ENCODE data around the gene JAZF1. TPM values are rescaled to one million over a fixed set of nuclear protein-coding genes. Genes with fewer than 3 reads are reported as not detected.

The JAZF1 gene
- total RNA-seq, 1 experiment from 2014 or later: 3.4 TPM

DNA sequence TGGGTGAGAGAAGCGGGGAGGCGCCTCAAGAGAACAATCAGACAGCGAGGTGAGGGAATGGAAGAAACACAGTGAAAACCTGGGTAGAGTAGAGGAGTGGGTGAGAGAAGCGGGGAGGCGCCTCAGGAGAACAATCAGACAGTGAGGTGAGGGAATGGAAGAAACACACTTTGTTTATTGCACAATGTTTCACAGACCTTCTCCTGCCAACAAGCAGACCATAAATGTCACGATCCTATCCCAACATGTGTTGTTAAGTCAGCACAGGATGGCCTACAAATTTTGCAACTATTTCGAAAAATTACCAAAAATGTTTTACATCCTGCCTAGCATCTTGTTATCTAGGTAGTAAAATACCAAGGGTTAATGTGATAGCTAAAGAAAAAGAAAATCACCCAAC is 115.3 kb downstream of the JAZF1 start (continued):
- TF ChIP-seq, protein P1, sequence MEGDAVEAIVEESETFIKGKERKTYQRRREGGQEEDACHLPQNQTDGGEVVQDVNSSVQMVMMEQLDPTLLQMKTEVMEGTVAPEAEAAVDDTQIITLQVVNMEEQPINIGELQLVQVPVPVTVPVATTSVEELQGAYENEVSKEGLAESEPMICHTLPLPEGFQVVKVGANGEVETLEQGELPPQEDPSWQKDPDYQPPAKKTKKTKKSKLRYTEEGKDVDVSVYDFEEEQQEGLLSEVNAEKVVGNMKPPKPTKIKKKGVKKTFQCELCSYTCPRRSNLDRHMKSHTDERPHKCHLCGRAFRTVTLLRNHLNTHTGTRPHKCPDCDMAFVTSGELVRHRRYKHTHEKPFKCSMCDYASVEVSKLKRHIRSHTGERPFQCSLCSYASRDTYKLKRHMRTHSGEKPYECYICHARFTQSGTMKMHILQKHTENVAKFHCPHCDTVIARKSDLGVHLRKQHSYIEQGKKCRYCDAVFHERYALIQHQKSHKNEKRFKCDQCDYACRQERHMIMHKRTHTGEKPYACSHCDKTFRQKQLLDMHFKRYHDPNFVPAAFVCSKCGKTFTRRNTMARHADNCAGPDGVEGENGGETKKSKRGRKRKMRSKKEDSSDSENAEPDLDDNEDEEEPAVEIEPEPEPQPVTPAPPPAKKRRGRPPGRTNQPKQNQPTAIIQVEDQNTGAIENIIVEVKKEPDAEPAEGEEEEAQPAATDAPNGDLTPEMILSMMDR (IDR thresholded peaks at IDR 0.05 in 2 of 3, conservative IDR thresholded peaks at IDR 0.05 in 1 of 3; ENCODE audit: borderline replicate concordance in 1 of 3, insufficient read depth in 1 of 3, low read depth in 2 of 3, low read length in 2 of 3): no peak
- TF ChIP-seq POLR2AphosphoS5 (IDR thresholded peaks at IDR 0.05; ENCODE audit: low read depth, low read length) (no peak), JUND (IDR thresholded peaks at IDR 0.05) (no peak), YY1 (IDR thresholded peaks at IDR 0.05; ENCODE audit: extremely low read depth, insufficient replicate concordance, low read depth, low read length) (no peak)

DNA sequence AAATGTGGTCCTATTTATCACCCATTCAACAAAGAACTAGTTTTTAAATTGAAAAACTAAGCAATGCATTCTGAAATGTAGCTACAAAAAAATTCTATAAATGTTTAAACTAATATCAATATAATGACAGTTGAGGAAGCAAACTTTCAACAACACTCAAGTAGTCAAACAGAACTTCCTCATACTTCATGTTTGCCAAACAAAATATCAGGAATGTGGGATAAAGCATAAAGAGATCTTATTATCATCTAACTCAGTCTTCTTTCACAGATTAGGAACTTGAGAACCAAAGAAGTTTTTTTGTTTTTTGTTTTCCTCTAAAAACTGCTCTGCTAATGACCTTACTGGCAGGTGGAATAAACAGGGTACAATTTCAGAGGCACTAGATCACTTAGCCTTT is 116.2 kb downstream of the JAZF1 start:
- no TSS peak for BruUV-seq (replicated peaks)
- CTCF ChIA-PET: no interaction called here
- H3K4me1 ChIP-seq (ENCODE audit: control insufficient read depth in 1 of 2, insufficient read depth in 2 of 2, low read length in 2 of 2): peaks cover 0 to 7% of the 10 kb centered on the region in 2 experiments; a peak in 2 of 4 replicates

More for the DNA sequence above, 116.2 kb downstream of the JAZF1 start:
- no peak for ATAC-seq
- no peak overlapping the region for H3K9ac ChIP-seq (ENCODE audit: low read length)
- H3K9me3 ChIP-seq (ENCODE audit: control insufficient read depth in 1 of 2, insufficient read depth in 1 of 2, low read depth in 1 of 2, low read length in 2 of 2): no peaks in the 10 kb centered on the region
- TF ChIP-seq ELF1 (IDR thresholded peaks at IDR 0.05; ENCODE audit: borderline replicate concordance, low read depth): no peak
- TF ChIP-seq POLR2AphosphoS5 (IDR thresholded peaks at IDR 0.05; ENCODE audit: low read depth, low read length): no peak
- TF ChIP-seq, protein P2, sequence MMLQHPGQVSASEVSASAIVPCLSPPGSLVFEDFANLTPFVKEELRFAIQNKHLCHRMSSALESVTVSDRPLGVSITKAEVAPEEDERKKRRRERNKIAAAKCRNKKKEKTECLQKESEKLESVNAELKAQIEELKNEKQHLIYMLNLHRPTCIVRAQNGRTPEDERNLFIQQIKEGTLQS (IDR thresholded peaks at IDR 0.05): no peak
- no peak for TF ChIP-seq EZH2 (IDR thresholded peaks at IDR 0.05)
- TF ChIP-seq, protein P1 (IDR thresholded peaks at IDR 0.05 in 2 of 3, conservative IDR thresholded peaks at IDR 0.05 in 1 of 3; ENCODE audit: borderline replicate concordance in 1 of 3, insufficient read depth in 1 of 3, low read depth in 2 of 3, low read length in 2 of 3): no peak
- TF ChIP-seq, protein P3, sequence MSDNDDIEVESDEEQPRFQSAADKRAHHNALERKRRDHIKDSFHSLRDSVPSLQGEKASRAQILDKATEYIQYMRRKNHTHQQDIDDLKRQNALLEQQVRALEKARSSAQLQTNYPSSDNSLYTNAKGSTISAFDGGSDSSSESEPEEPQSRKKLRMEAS (IDR thresholded peaks at IDR 0.05): no peak
- TF ChIP-seq, protein P4, sequence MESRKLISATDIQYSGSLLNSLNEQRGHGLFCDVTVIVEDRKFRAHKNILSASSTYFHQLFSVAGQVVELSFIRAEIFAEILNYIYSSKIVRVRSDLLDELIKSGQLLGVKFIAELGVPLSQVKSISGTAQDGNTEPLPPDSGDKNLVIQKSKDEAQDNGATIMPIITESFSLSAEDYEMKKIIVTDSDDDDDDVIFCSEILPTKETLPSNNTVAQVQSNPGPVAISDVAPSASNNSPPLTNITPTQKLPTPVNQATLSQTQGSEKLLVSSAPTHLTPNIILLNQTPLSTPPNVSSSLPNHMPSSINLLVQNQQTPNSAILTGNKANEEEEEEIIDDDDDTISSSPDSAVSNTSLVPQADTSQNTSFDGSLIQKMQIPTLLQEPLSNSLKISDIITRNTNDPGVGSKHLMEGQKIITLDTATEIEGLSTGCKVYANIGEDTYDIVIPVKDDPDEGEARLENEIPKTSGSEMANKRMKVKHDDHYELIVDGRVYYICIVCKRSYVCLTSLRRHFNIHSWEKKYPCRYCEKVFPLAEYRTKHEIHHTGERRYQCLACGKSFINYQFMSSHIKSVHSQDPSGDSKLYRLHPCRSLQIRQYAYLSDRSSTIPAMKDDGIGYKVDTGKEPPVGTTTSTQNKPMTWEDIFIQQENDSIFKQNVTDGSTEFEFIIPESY (IDR thresholded peaks at IDR 0.05; ENCODE audit: extremely low read depth, insufficient replicate concordance, low read length): no peak
- no peak for TF ChIP-seq EZH2phosphoT487 (IDR thresholded peaks at IDR 0.05; ENCODE audit: borderline replicate concordance)
- TF ChIP-seq FOSL1 (IDR thresholded peaks at IDR 0.05; ENCODE audit: low read depth): no peak
- no peak for TF ChIP-seq RAD21 (IDR thresholded peaks at IDR 0.05; ENCODE audit: low read depth)
- no peak for TF ChIP-seq EGR1 (IDR thresholded peaks at IDR 0.05; ENCODE audit: low read depth)
- TF ChIP-seq CBX3 (IDR thresholded peaks at IDR 0.05; ENCODE audit: low read depth): no peak
- TF ChIP-seq YY1 (IDR thresholded peaks at IDR 0.05; ENCODE audit: extremely low read depth, insufficient replicate concordance, low read depth, low read length): no peak
- TF ChIP-seq ZNF274 (IDR thresholded peaks at IDR 0.05; ENCODE audit: low read depth, low read length): no peak
- TF ChIP-seq ZFX (IDR thresholded peaks at IDR 0.05): no peak
- TF ChIP-seq TCF7L2 (IDR thresholded peaks at IDR 0.05; ENCODE audit: borderline replicate concordance, extremely low read depth, insufficient read depth, insufficient read length): no peak
- TF ChIP-seq SRF (IDR thresholded peaks at IDR 0.05; ENCODE audit: low read depth): no peak
- ChIA-PET RAD21 (ENCODE audit: low non-redundant PET in 1 of 2, low total read pairs in 2 of 2, uncharacterized antibody in 2 of 2, unreplicated experiment in 2 of 2) (no interaction called here), POLR2A (interaction anchor here (1.0 kb wide), 1 partner anchor 324 kb away, joined by 3 read pairs; no protein-coding TSS in a partner anchor)
- H3K9me2 ChIP-seq (ENCODE audit: insufficient read depth): no peaks in the 10 kb centered on the region
- no peaks in the 10 kb centered on the region for H4K20me1 ChIP-seq (ENCODE audit: insufficient read depth)
- no peak overlapping the region for H3K27ac ChIP-seq (ENCODE audit: low read depth, low read length)
- H3K79me2 ChIP-seq (ENCODE audit: insufficient read depth, low read length): no peaks in the 10 kb centered on the region
- no peak overlapping the region for H3K4me3 ChIP-seq (replicated peaks in 1 of 2; ENCODE audit: low read depth in 1 of 2, low read length in 2 of 2)
- no peak for DNase-seq (ENCODE audit: low read depth, low spot score)
- H2AFZ ChIP-seq (ENCODE audit: low read depth, low read length, poor library complexity, severe bottlenecking): no peak overlapping the region
- intact Hi-C loops (cut with micrococcal nuclease): no loop called here
- H3K27me3 ChIP-seq (ENCODE audit: insufficient read depth, low read length): no peaks in the 10 kb centered on the region
- H3K4me2 ChIP-seq (ENCODE audit: low read length): no peak overlapping the region
- no peaks in the 10 kb centered on the region for H3K36me3 ChIP-seq (ENCODE audit: control insufficient read depth in 1 of 2, insufficient read depth in 2 of 2, low read length in 2 of 2)
